CD8-positive, alpha-beta memory T cell (primary cell): Measurements from ENCODE around the gene BAZ2A. TPM values are rescaled to one million over a fixed set of nuclear protein-coding genes. Genes with fewer than 3 reads are reported as not detected.
A peak's percentile ranks its signal among the peaks of the same experiment; 100 is the strongest.

ENCODE experiments used
- CTCF ChIA-PET: fragments of 350-600 bp; sonication (Branson Sonifier 250); formaldehyde crosslinking; loops from one replicate; lab custom pipeline; 2021; ENCODE audit warnings: antibody characterized with exemption; lab: Charles Lee
- POLR2A ChIA-PET: fragments of 350-600 bp; sonication (Branson Sonifier 250); formaldehyde crosslinking; loops from one replicate; lab custom pipeline; 2021; ENCODE audit warnings: antibody characterized with exemption; lab: Charles Lee
- DNase-seq, 5 donors: peaks; one replicate each; pipeline versions ENCODE4 v3.0.0 to v3.0.0-alpha.2; 2020 to 2022; ENCODE audit warnings: mixed read lengths in 1 of 5
- H3K27ac ChIP-seq: one replicate; pipeline ENCODE4 v1.7.0; 2013; ENCODE audit warnings: low read depth, mild to moderate bottlenecking, low read length, moderate library complexity
- H3K27me3 ChIP-seq: 2 replicates; pipeline ENCODE4 v1.7.0; 2013; ENCODE audit warnings: low read length, mild to moderate bottlenecking; ENCODE audit not compliant: insufficient read depth, poor library complexity, severe bottlenecking
- H3K36me3 ChIP-seq: 2 replicates; pipeline ENCODE4 v1.7.0; 2013; ENCODE audit warnings: mild to moderate bottlenecking, low read length, moderate library complexity; ENCODE audit not compliant: insufficient read depth
- H3K4me1 ChIP-seq: 2 replicates; pipeline ENCODE4 v1.7.0; 2013; ENCODE audit warnings: mild to moderate bottlenecking, low read length, moderate library complexity; ENCODE audit not compliant: insufficient read depth
- H3K4me3 ChIP-seq: 2 replicates; pipeline ENCODE4 v1.7.0; 2013; ENCODE audit warnings: mild to moderate bottlenecking, low read length
- H3K9me3 ChIP-seq: 2 replicates; pipeline ENCODE4 v1.7.0; 2013; ENCODE audit warnings: mild to moderate bottlenecking, low read length
- H3K27ac Mint-ChIP-seq, 8 donors: one replicate each; pipeline ENCODE4 v1.8.0; 2020 to 2021; ENCODE audit warnings: mixed read lengths in 8 of 8, mild to moderate bottlenecking in 6 of 8, inconsistent platforms in 3 of 8, moderate library complexity in 3 of 8
- H3K27me3 Mint-ChIP-seq, 2 donors: one replicate each; pipeline ENCODE4 v1.8.0; 2020 to 2021; ENCODE audit warnings: mixed read lengths in 2 of 2, mild to moderate bottlenecking in 1 of 2, moderate library complexity in 1 of 2
- H3K36me3 Mint-ChIP-seq, 3 donors: one replicate each; pipeline ENCODE4 v1.8.0; 2020 to 2021; ENCODE audit warnings: mixed read lengths in 3 of 3, inconsistent platforms in 1 of 3, mild to moderate bottlenecking in 1 of 3
- H3K4me1 Mint-ChIP-seq, 3 donors: one replicate each; pipeline ENCODE4 v1.8.0; 2020 to 2021; ENCODE audit warnings: mixed read lengths in 3 of 3, inconsistent platforms in 1 of 3, mild to moderate bottlenecking in 1 of 3
- H3K4me3 Mint-ChIP-seq, 7 donors: one replicate each; pipeline ENCODE4 v1.8.0; 2020 to 2021; ENCODE audit warnings: mixed read lengths in 7 of 7, mild to moderate bottlenecking in 6 of 7, moderate library complexity in 4 of 7, inconsistent platforms in 2 of 7
- H3K9me3 Mint-ChIP-seq, 5 donors: one replicate each; pipeline ENCODE4 v1.8.0; 2020 to 2022; ENCODE audit warnings: mixed read lengths in 5 of 5, mild to moderate bottlenecking in 3 of 5, moderate library complexity in 2 of 5, inconsistent platforms in 1 of 5
- polyA plus RNA-seq: library from polyadenylated mRNA; unstranded; fragments of 300-500 nt; fragmentation: Illumina TruSeq; gene quantifications from one replicate; pipeline ENCODE4 v1.2.3, GENCODE V29; 2021
- total RNA-seq, 2 experiments: library from RNA; stranded (reverse); gene quantifications; one replicate each; pipeline ENCODE4 v1.2.3, GENCODE V29; 2021

Gene BAZ2A
- total and polyA plus RNA-seq, 3 experiments from 2014 or later, result 36.4 to 89.1 (median 87.3) TPM

- Histone ChIP-seq H3K27me3 (no peaks in the 10 kb centered on the region), H3K9me3 (no peaks in the 10 kb centered on the region), H3K4me1 (peaks cover 70% of the 10 kb centered on the region), H3K4me3 (peak overlapping the region; percentile 89), H3K27ac (peak overlapping the region; percentile 80), H3K36me3 (peaks cover 5% of the 10 kb centered on the region)
- Mint-ChIP-seq H3K36me3 (peaks cover 3 to 45% (median 5%) of the 10 kb centered on the region in 3 donors), H3K4me3 (peak overlapping the region; percentile 82 to 94 (median 91)), H3K9me3 (no peaks in the 10 kb centered on the region), H3K27ac (peak overlapping the region; percentile 89 to 98 (median 94)), H3K27me3 (peaks cover 0 to 2% of the 10 kb centered on the region in 2 donors), H3K4me1 (peaks cover 72 to 77% (median 72%) of the 10 kb centered on the region in 3 donors)
- ChIA-PET POLR2A (interaction anchor here (0.6 to 4.2 kb wide), 16 partner anchors 9 to 407 kb away, joined by 3 to 37 read pairs (median 4); partner anchors contain the start of genes ATP5F1B, NACA, PRIM1 and PTGES3), CTCF (interaction anchor here (1.0 to 6.5 kb wide), 13 partner anchors 8 to 115 kb away, joined by 4 to 50 read pairs (median 6); partner anchors contain the start of genes ATP5F1B, NACA and PTGES3)
- peak; percentile 27 to 66 (median 29) for DNase-seq
Measured at GRCh38 chr12:56629459-56630179, 507 bp downstream of the BAZ2A start.

GRCh38 chr12:56628671-56629458 is 1.3 kb downstream of the BAZ2A start:
- H3K27me3 Mint-ChIP-seq, result peaks cover 0 to 2% of the 10 kb centered on the region in 2 donors
- POLR2A ChIA-PET, result interaction anchor here (0.5 to 4.2 kb wide), 19 partner anchors 8 to 839 kb away, joined by 3 to 37 read pairs (median 5); partner anchors contain the start of genes ATP5F1B, NACA, PRIM1 and PTGES3
- H3K27ac ChIP-seq, result peak overlapping the region; percentile 80
- H3K4me3 ChIP-seq, result peak overlapping the region; percentile 89
- H3K4me1 ChIP-seq, result peaks cover 64% of the 10 kb centered on the region
- peak overlapping the region; percentile 82 to 94 (median 91) for H3K4me3 Mint-ChIP-seq
- CTCF ChIA-PET, result interaction anchor here (0.7 to 6.5 kb wide), 19 partner anchors 9 to 501 kb away, joined by 3 to 50 read pairs (median 5); partner anchors contain the start of genes ATP5F1B, ESYT1, NACA and PTGES3
- peak overlapping the region; percentile 89 to 98 (median 94) for H3K27ac Mint-ChIP-seq
- H3K9me3 Mint-ChIP-seq, result no peaks in the 10 kb centered on the region
- H3K27me3 ChIP-seq, result no peaks in the 10 kb centered on the region
- H3K4me1 Mint-ChIP-seq, result peaks cover 72 to 77% (median 75%) of the 10 kb centered on the region in 3 donors
- H3K9me3 ChIP-seq, result no peaks in the 10 kb centered on the region
- H3K36me3 Mint-ChIP-seq, result peaks cover 3 to 49% (median 5%) of the 10 kb centered on the region in 3 donors
- DNase-seq, result peak; percentile 51 to 81 (median 71)
- H3K36me3 ChIP-seq, result peaks cover 5% of the 10 kb centered on the region

- Mint-ChIP-seq H3K36me3 (peaks cover 3 to 63% (median 5%) of the 10 kb centered on the region in 3 donors), H3K4me1 (peaks cover 62 to 72% (median 70%) of the 10 kb centered on the region in 3 donors), H3K27me3 (peaks cover 0 to 2% of the 10 kb centered on the region in 2 donors), H3K27ac (peak overlapping the region in 7 of 8 donors; percentile 32 to 80 (median 77)), H3K4me3 (peak overlapping the region in 3 of 7 donors; percentile 19 to 45 (median 37)), H3K9me3 (no peaks in the 10 kb centered on the region)
- POLR2A ChIA-PET, result interaction anchor here (1.2 kb wide), 1 partner anchor 8 kb away, joined by 3 read pairs; no protein-coding TSS in a partner anchor
- Histone ChIP-seq H3K4me1 (peaks cover 54% of the 10 kb centered on the region), H3K4me3 (no peak overlapping the region), H3K9me3 (no peaks in the 10 kb centered on the region), H3K27ac (no peak overlapping the region), H3K27me3 (no peaks in the 10 kb centered on the region), H3K36me3 (peaks cover 5% of the 10 kb centered on the region)
- CTCF ChIA-PET, result interaction anchor here (6.5 kb wide), 1 partner anchor 11 kb away, joined by 50 read pairs; no protein-coding TSS in a partner anchor
- DNase-seq, result no peak
Measured at GRCh38 chr12:56626701-56627100, 3.4 kb downstream of the BAZ2A start.

GRCh38 chr12:56622535-56622934 is 7.6 kb downstream of the BAZ2A start:
- H3K4me1 Mint-ChIP-seq, result peaks cover 59 to 81% (median 65%) of the 10 kb centered on the region in 3 donors
- no peak overlapping the region for H3K27ac ChIP-seq

GRCh38 chr12:56616925-56617324 is 13.2 kb downstream of the BAZ2A start:
- Histone ChIP-seq H3K36me3 (peaks cover 64% of the 10 kb centered on the region), H3K27me3 (no peaks in the 10 kb centered on the region), H3K4me3 (no peak overlapping the region), H3K9me3 (no peaks in the 10 kb centered on the region), H3K4me1 (peaks cover 5% of the 10 kb centered on the region), H3K27ac (no peak overlapping the region)
- CTCF ChIA-PET, result interaction anchor here (0.9 kb wide), 1 partner anchor 20 kb away, joined by 4 read pairs; no protein-coding TSS in a partner anchor
- Mint-ChIP-seq H3K9me3 (no peaks in the 10 kb centered on the region), H3K27me3 (no peaks in the 10 kb centered on the region), H3K36me3 (peaks cover 4 to 90% (median 28%) of the 10 kb centered on the region in 3 donors), H3K27ac (peak overlapping the region in 3 of 8 donors; percentile 21 to 78 (median 74)), H3K4me3 (no peak overlapping the region), H3K4me1 (peaks cover 25 to 42% (median 34%) of the 10 kb centered on the region in 3 donors)
- DNase-seq, result no peak
- POLR2A ChIA-PET, result no interaction called here

More at GRCh38 chr12:56622535-56622934, 7.6 kb downstream of the BAZ2A start:
- no peaks in the 10 kb centered on the region for H3K27me3 Mint-ChIP-seq
- H3K9me3 Mint-ChIP-seq, result no peaks in the 10 kb centered on the region
- Histone ChIP-seq H3K4me1 (peaks cover 38% of the 10 kb centered on the region), H3K9me3 (no peaks in the 10 kb centered on the region), H3K36me3 (peaks cover 15% of the 10 kb centered on the region), H3K27me3 (no peaks in the 10 kb centered on the region), H3K4me3 (no peak overlapping the region)
- peak overlapping the region in 6 of 8 donors; percentile 54 to 70 (median 60) for H3K27ac Mint-ChIP-seq
- H3K36me3 Mint-ChIP-seq, result peaks cover 3 to 77% (median 7%) of the 10 kb centered on the region in 3 donors
- CTCF ChIA-PET, result interaction anchor here (1.0 to 2.2 kb wide), 2 partner anchors 14 to 21 kb away, joined by 4 to 11 read pairs; no protein-coding TSS in a partner anchor
- POLR2A ChIA-PET, result no interaction called here
- no peak for DNase-seq
- H3K4me3 Mint-ChIP-seq, result no peak overlapping the region

- POLR2A ChIA-PET, result no interaction called here
- peak overlapping the region in 4 of 8 donors; percentile 35 to 56 (median 52) for H3K27ac Mint-ChIP-seq
- peaks cover 7 to 93% (median 34%) of the 10 kb centered on the region in 3 donors for H3K36me3 Mint-ChIP-seq
Measured at GRCh38 chr12:56616244-56616643, 13.9 kb downstream of the BAZ2A start.

GRCh38 chr12:56614627-56615026 is 15.5 kb downstream of the BAZ2A start:
- no peaks in the 10 kb centered on the region for H3K9me3 Mint-ChIP-seq
- H3K9me3 ChIP-seq, result no peaks in the 10 kb centered on the region
- H3K27me3 Mint-ChIP-seq, result no peaks in the 10 kb centered on the region
- H3K27ac ChIP-seq, result no peak overlapping the region
- H3K4me1 ChIP-seq, result peaks cover 2% of the 10 kb centered on the region
- peak overlapping the region in 4 of 8 donors; percentile 26 to 78 (median 42) for H3K27ac Mint-ChIP-seq
- ChIA-PET CTCF (interaction anchor here (1.4 to 2.2 kb wide), 2 partner anchors 14 to 22 kb away, joined by 5 to 7 read pairs; no protein-coding TSS in a partner anchor), POLR2A (interaction anchor here (0.6 kb wide), 1 partner anchor 497 kb away, joined by 5 read pairs; no protein-coding TSS in a partner anchor)
- peaks cover 14 to 23% (median 19%) of the 10 kb centered on the region in 3 donors for H3K4me1 Mint-ChIP-seq
- H3K27me3 ChIP-seq, result no peaks in the 10 kb centered on the region
- peaks cover 77% of the 10 kb centered on the region for H3K36me3 ChIP-seq
- DNase-seq, result no peak
- H3K4me3 ChIP-seq, result no peak overlapping the region
- no peak overlapping the region for H3K4me3 Mint-ChIP-seq
- peaks cover 14 to 93% (median 38%) of the 10 kb centered on the region in 3 donors for H3K36me3 Mint-ChIP-seq

More at GRCh38 chr12:56616244-56616643, 13.9 kb downstream of the BAZ2A start:
- CTCF ChIA-PET, result interaction anchor here (0.9 kb wide), 1 partner anchor 20 kb away, joined by 4 read pairs; no protein-coding TSS in a partner anchor
- Histone ChIP-seq H3K4me3 (no peak overlapping the region), H3K27ac (no peak overlapping the region), H3K36me3 (peaks cover 68% of the 10 kb centered on the region), H3K27me3 (no peaks in the 10 kb centered on the region), H3K9me3 (no peaks in the 10 kb centered on the region), H3K4me1 (peaks cover 5% of the 10 kb centered on the region)
- no peak overlapping the region for H3K4me3 Mint-ChIP-seq
- no peaks in the 10 kb centered on the region for H3K27me3 Mint-ChIP-seq
- H3K9me3 Mint-ChIP-seq, result no peaks in the 10 kb centered on the region
- no peak for DNase-seq
- peaks cover 24 to 37% (median 33%) of the 10 kb centered on the region in 3 donors for H3K4me1 Mint-ChIP-seq
